Measurements from ENCODE around the gene UGT1A9.

The UGT1A9 gene

DNA sequence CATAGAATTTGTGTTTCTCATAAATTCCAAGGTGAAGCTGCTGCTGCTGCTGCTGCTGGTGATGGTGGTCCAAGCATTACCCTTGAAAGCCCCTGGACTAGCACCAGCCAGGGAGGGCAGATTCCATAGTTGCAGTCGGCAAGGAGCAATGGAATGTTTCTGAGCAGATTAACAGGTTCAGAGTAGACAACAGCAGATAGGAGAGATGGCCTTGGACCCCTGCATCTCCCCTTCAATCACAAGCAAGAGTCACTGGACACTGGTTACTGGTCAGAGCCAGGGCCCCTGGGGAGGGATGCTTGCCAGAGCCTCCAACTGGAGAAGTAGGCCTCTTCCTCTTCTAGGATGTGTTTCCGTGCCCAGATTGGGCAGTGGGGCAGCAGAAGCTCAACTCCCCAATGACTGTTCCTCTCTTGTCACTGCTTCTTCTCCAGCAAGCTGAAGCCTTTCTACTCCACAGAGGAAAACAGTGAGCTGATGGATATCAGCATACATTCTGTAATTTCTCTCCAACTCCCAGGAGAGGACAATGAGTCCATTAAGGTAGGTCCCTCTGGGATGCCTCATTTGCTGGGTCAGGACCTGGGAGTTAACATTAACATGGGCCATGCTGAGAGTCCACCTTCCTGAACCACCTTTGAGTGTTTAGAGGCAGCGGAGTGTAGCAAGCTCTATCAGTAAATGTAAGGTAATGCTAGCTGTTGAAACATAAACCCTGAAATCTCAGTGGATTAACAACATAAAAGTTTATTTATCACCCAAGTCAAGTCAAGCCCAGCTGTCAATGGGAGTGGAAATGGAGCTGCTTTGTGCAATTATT lies 141.7 kb downstream of the UGT1A9 start:
- in situ Hi-C loops (cut with HindIII; ENCODE audit: low sequenced_read_pairs): no loop called here

DNA sequence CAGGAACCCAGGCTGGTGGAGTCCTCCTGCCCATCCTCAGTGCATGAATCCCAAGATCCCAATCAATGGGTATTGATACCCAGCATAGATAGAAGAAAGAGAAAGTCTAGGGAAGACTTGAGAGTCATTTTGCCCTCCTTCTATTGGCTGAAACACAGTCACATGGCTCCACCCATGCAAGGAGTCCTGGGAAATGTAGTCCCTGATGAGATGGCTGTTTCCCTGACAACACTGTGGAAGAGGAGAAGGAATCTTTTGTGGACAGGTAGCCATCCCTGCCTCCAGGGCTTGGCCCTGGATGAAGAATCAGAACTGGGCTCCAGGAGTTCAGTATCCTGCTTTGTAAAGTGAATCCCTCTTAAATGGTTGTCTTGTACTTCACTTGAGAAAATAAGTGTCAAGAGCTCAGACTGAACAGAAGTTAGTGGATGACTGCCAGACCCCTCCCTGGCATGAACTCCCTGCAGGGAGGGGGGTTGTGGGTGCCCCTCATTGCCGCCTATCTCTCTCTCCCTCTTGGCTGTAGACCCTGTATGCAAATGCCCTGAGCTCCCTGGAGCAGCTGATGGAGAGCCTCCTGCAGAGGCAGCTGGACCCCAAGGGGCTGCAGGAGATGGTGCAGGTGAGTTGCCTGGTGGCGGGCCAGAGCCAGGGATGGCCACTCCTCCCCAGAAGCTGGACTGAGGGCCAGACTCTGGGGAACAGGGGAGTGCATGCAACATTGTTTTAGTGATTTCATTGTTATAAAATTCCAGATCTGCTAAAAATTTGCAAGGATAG lies 142.5 kb downstream of the UGT1A9 start:
- in situ Hi-C loops (cut with HindIII; ENCODE audit: low sequenced_read_pairs): no loop called here

DNA sequence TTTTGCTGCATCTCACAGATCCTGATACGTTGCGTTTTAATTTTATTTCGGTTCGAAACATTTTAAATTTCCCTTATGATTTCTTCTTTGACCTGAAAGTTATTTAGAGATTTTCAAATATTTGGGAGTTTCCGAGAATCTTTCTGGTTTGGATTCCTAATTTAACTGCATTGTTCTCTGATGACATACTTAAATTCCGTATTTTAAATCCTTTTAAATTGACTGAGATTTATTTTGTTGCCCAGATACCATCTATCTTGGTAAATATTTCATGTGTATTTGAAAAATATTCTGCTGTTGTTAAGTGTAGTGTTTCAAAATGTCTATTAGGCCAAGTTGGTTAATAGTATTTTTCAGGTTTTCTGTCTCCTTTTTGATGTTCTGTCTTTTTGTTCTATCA lies 144.2 kb downstream of the UGT1A9 start:
- in situ Hi-C loops (cut with HindIII; ENCODE audit: low sequenced_read_pairs): no loop called here

DNA sequence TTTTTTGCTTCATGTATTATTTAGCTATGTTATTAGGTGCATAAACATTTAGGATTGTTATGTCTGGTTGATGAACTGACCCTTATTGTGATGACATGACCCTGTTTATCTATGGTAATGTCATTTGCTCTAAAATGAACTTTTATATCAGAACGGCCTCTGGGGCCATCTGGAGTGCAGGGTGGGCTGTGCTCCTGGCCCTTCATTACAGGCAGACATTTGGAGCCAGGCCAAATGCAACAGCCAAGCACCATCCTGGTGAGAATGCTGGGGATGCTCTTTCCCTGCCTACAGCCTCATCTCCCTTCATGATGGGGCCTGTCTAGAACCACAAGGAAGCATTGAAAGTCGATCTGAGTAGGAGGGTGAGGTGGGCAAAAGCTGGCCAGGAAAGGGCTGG lies 144.6 kb downstream of the UGT1A9 start:
- in situ Hi-C loops (cut with HindIII; ENCODE audit: low sequenced_read_pairs): no loop called here

DNA sequence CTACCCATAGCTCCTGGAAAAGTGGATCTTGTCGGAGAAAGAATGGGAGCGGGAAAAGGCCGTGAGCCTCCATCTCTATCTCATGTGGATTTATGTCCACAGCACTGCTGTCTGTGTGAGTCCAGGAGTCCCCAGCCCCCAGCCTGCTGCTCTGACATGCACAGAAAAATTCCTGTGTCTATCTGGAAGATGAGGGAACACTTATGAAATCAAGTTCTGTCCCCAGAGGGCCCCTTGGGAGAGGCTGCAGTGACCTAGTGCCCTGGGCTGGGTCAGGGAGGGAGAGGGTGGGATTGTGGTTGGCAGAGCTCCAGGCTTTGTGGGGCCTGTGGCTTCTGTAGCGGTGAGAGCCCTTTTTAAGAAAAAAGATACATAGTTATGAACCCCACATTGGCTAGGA lies 145.1 kb downstream of the UGT1A9 start:
- in situ Hi-C loops (cut with HindIII; ENCODE audit: low sequenced_read_pairs): no loop called here

DNA sequence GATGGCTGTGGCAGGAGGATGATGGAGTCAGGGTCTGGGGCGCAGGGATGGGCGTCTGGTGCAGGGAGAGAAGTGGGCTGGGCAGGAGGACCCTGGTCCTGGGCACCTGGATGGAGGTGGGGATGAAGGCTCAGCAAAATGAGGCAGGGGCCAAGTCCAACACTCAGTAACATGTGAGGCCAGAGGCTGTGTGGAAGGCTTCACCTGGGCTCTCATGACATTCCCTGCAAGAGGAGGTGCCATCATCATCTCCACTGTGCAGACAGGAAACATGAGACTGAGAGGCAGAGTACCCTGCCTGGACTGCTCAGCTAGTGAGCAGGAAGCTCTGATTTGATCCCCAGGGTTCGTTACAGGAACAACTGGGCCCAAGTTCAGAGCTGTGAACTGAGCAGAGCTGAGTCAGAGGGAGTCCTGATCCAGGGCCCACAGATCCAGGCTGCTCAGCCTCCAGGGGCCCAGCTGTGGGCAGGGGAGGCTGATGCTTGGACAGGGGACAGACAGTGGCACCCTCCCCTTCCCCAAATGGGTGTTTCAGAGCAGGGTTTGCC lies 145.7 kb downstream of the UGT1A9 start:
- in situ Hi-C loops (cut with HindIII; ENCODE audit: low sequenced_read_pairs): no loop called here

DNA sequence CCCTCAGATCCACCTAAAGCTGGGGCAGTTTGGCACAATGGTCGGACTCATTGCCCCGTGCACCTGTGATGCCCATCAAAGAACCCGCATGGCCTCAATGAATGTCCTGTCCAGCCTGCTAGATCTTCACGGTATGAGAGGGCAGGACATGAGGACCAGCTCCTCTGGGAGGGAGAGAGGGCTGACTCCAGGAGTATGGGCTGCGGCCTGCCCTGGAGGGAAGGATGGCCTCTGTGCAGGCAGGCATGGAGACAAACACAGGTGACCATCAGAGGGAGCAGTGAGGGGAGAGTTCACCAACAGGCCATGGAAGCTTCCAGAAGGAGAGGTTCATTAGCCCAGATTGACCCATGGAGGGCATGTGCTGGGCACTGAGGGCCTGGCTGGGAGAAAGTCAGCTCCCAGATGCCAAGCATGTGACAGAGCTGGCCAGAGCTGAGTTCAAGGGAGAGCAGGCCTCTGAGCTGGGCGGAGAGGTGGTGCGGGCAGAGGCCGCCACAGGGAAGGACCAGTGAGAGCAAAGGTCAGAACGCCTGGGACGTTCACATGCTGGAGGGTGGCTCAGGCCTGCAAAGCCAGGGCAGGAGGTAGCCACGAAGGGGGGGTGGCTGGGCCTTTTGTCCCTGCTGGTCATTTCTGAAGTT lies 146.4 kb downstream of the UGT1A9 start:
- in situ Hi-C loops (cut with HindIII; ENCODE audit: low sequenced_read_pairs): no loop called here

DNA sequence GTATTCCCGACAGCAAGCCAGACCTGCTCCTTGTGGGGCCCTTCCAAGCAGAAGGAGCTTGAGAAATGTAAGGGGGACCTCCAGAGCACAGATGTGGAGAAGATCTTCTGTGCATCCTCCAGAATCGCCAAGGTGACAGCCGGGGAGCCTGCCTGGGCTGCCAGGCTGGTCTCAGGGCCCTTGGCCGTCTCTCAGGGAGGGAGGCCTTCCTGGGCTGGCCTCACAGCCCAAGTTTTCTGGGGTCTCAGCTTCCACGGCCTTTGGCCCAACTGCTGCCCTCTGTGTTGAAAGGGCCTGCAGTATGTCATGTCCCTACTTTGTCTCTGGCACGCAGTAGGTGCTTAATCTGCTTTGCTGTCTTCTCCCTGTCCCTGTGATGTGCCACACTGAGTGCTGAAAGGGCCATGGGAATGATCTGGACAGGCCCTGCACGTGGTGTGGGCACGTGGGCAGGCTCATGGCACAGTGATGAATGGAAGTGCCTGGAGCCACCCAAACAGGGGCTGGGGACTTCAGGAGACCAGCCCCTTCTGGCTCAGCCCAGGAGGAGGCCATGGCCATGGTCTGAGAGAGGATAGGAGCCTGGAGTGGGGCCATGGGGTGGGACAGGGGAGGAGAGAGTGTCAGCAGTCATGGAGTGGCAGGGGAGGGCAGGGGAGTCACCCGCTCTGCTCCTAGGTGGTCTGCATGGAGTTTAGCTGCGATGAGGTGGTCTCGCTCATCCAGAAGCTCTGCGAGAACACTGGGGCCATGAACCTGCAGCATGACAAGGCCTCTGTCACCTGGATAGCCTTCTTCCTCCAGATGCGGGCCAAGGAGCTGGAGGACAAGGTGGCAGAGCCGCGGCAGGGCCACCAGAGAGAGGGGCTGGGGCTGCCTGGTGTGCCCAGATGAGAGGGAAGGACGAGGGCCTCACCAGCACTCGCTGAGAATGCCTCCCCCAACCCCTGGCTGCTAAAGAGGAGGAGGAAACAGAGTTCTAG lies 147.2 kb downstream of the UGT1A9 start:
- in situ Hi-C loops (cut with HindIII; ENCODE audit: low sequenced_read_pairs): no loop called here

DNA sequence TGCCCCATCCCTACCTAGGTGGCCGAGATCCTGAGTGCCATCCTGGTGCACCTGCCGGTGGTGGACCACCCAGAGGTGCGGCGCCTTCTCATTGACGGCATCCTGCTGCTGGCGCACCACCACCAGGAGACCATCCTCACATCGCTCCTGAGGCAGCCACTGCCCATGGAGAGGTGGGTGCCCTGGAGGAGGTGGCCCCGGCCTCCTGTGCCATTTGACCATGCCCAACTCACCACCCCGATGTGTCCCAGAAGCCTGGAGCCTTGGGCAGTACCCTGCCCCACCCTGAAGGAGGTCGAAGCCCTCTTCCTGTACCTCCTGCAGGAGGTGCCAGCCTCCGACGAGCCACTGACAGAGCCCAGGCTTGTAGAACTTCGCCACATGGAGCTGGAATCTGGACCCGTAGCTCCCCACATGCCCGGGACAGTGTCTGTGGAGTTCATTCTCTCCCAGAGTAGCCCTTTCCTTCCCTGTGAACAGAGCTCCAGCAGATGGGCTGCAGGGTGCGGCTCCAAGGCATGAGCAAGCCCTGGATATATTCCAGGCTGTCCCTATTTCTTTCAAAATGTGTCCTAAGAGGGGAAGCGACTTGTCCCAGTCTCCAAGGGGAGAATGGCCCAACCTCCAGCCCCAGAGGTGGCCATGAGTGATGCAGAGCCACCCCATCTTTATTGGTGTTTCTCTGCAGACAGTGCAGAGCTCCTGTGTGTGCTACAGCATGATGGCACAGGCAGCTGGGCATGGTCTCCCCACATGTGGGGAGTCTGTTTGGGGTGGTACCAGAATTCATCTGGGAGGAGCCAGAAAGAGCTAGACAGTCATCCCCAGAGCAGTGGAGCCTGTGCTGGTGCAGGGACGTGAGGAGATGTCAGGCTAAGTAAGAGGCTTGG lies 148.4 kb downstream of the UGT1A9 start:
- in situ Hi-C loops (cut with HindIII; ENCODE audit: low sequenced_read_pairs): no loop called here

DNA sequence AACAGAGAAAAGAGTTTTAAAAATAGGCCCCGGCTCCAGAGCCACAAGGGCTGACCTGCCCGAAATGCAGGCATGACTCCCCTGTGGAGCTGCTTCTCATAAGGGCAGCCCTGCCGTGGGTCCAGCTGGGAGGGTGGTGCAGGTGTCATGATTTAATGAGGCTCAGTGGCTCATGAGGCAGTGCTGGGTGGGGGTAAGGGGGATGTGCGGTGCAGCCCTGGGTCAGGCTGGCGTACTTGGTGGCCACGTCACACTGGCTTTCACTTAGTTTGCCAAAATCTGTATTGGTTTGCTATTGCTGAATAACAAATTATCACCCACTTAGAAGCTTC lies 149.0 kb downstream of the UGT1A9 start:
- in situ Hi-C loops (cut with HindIII; ENCODE audit: low sequenced_read_pairs): no loop called here

DNA sequence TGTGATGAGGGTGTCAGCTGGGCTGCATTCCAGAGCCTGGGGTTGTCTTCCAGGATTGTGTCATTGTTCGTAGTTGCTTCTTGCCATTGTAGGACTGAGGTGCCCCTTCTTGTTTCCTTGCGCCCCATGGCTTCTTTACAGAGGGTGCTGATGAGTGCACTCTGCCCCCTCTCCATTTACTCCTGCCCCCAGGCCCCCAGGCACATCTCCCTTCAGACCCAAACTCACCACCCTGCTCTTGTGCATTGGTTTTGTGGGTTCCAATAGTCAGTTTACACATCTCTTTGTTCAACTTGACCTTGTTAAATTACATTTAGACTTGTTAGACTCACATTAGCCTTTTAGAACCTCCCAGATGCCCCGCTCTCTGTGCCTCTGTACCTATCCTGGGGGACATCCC lies 149.5 kb downstream of the UGT1A9 start:
- in situ Hi-C loops (cut with HindIII; ENCODE audit: low sequenced_read_pairs): no loop called here

DNA sequence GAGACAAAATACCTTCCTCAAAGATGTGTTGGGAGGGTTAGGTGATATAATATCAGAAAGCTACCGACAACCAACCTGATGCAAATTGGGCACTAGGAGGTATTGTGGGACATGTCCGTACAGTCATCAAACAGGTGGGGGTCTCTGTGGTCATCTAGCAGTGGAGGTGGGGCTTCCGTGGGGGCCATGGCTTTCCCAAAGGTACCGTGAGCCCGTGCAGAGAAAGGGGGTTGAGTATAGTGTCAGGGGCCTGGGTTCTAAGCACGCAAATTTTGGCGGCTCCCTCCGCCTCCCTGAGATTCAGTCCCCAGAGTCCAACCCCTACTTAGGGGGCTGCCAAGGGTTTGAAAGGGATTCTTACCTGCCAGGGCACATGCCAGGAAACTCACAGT lies 150.0 kb downstream of the UGT1A9 start:
- in situ Hi-C loops (cut with HindIII; ENCODE audit: low sequenced_read_pairs): no loop called here

DNA sequence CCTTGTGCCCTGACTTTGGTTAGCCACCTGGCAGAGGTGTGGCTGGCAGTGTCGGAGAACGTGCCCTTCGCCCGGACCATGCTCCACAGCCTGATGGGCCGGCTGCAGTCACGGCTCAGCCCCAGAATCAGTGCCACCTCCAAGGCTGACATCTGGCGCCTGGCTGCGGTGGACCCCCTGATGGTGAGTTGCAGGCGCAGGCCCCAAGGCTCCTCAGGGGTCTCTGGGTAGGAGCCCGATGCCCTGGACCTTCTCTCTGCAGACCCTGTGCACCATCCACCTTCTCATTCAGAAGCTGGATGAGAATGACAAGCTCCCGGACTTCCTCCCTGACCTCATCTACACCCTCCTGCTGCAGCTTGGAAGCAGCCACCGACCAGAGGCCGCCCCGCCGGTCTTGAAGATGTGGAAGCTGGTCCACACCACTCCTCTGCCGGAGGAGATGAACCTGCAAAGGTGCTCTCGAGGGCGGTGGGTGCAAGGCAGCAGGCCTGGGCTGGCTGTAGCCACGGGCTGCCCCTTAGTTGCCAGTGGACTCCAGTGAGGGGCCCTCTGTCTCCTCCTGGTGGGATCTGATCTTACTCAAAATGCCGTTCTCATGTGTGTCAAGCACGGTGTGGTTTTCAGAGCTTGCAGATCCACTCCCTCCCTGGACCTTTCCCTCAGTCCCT lies 150.5 kb downstream of the UGT1A9 start:
- in situ Hi-C loops (cut with HindIII; ENCODE audit: low sequenced_read_pairs): no loop called here
